ENCODE measurements around the gene ALDH2.
"Not testable (repeated sequence)": the region's sequence is repeated elsewhere in the genome, so short reads cannot be mapped to it uniquely, and the experiment has no call there.

ALDH2 gene

GRCh38 chr12:111759271-111759670 lies 7.5 kb upstream of the ALDH2 start:
- DNase-seq (ENCODE audit: low read depth in 2 of 2), result no peak

GRCh38 chr12:111759991-111760390 lies 6.7 kb upstream of the ALDH2 start:
- DNase-seq (ENCODE audit: low read depth in 2 of 2), result no peak

GRCh38 chr12:111761099-111761498 lies 5.6 kb upstream of the ALDH2 start:
- DNase-seq (ENCODE audit: low read depth in 2 of 2), result no peak

GRCh38 chr12:111761706-111762105 lies 5.0 kb upstream of the ALDH2 start:
- DNase-seq (ENCODE audit: low read depth in 2 of 2), result no peak

GRCh38 chr12:111763552-111763951 lies 3.2 kb upstream of the ALDH2 start:
- DNase-seq (ENCODE audit: low read depth in 2 of 2), result not testable (repeated sequence)

GRCh38 chr12:111764120-111764821 lies 2.5 kb upstream of the ALDH2 start:
- no peak for DNase-seq (ENCODE audit: low read depth in 2 of 2)

- no peak for DNase-seq (ENCODE audit: low read depth in 2 of 2)
These were observed 827 bp downstream of the ALDH2 start for GRCh38 chr12:111767362-111768158.

GRCh38 chr12:111768159-111768895 lies 1.6 kb downstream of the ALDH2 start:
- DNase-seq (ENCODE audit: low read depth in 2 of 2), result no peak

GRCh38 chr12:111769599-111769998 lies 2.9 kb downstream of the ALDH2 start:
- DNase-seq (ENCODE audit: low read depth in 2 of 2), result no peak

- DNase-seq (ENCODE audit: low read depth in 2 of 2), result no peak
These were observed 7.2 kb downstream of the ALDH2 start for GRCh38 chr12:111773801-111774551.

- DNase-seq (ENCODE audit: low read depth in 2 of 2), result no peak
These were observed 8.8 kb downstream of the ALDH2 start for GRCh38 chr12:111775205-111776193.

- DNase-seq (ENCODE audit: low read depth in 2 of 2), result no peak
These were observed 10.2 kb downstream of the ALDH2 start for GRCh38 chr12:111776836-111777344.

GRCh38 chr12:111777345-111778045 lies 10.8 kb downstream of the ALDH2 start:
- no peak for DNase-seq (ENCODE audit: low read depth in 2 of 2)

- DNase-seq (ENCODE audit: low read depth in 2 of 2), result no peak
These were observed 13.4 kb downstream of the ALDH2 start for GRCh38 chr12:111780166-111780565.

GRCh38 chr12:111780615-111781014 lies 13.9 kb downstream of the ALDH2 start:
- DNase-seq (ENCODE audit: low read depth in 2 of 2), result no peak

- DNase-seq (ENCODE audit: low read depth in 2 of 2), result no peak
These were observed 14.4 kb downstream of the ALDH2 start for GRCh38 chr12:111781085-111781658.

- DNase-seq (ENCODE audit: low read depth in 2 of 2), result no peak
These were observed 16.3 kb downstream of the ALDH2 start for GRCh38 chr12:111783046-111783445.

GRCh38 chr12:111784953-111785352 lies 18.2 kb downstream of the ALDH2 start:
- DNase-seq (ENCODE audit: low read depth in 2 of 2), result no peak

GRCh38 chr12:111785651-111786050 lies 18.9 kb downstream of the ALDH2 start:
- DNase-seq (ENCODE audit: low read depth in 2 of 2), result no peak
